C4-2B (cell line): Measurements from ENCODE around the gene CDC73.

Source experiments
- ZFX ChIP-seq: fragments of 450-650 bp; IDR thresholded peaks from 2 replicates; pipeline ENCODE4 v1.6.1; 2017
- TF ChIP-seq, protein P1 (sequence below): fragments of 450-650 bp; conservative IDR thresholded peaks from 2 replicates; pipeline ENCODE4 v1.5.1; 2017; ENCODE audit warnings: mild to moderate bottlenecking

DNA sequence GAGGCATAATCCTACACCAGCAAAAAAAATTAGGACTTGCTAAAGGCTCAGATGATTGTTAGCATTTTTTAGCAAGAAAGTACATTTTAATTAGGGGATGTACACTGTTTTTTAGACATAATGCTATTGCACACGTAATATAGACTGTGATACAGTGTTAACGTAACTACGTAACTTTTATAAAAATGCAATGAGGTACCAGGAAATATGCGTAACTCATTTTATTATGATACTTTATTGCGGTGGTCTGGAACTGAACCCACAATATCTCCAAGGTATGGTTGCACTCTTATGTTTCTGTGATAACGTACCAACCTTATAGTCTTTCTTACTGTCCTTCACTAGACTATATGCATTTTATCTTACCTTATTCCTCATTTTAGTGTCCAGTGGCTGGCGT, 127.4 kb downstream of the CDC73 start:
- TF ChIP-seq ZFX: no peak
- TF ChIP-seq, protein P1, sequence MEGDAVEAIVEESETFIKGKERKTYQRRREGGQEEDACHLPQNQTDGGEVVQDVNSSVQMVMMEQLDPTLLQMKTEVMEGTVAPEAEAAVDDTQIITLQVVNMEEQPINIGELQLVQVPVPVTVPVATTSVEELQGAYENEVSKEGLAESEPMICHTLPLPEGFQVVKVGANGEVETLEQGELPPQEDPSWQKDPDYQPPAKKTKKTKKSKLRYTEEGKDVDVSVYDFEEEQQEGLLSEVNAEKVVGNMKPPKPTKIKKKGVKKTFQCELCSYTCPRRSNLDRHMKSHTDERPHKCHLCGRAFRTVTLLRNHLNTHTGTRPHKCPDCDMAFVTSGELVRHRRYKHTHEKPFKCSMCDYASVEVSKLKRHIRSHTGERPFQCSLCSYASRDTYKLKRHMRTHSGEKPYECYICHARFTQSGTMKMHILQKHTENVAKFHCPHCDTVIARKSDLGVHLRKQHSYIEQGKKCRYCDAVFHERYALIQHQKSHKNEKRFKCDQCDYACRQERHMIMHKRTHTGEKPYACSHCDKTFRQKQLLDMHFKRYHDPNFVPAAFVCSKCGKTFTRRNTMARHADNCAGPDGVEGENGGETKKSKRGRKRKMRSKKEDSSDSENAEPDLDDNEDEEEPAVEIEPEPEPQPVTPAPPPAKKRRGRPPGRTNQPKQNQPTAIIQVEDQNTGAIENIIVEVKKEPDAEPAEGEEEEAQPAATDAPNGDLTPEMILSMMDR: no peak
